ENCODE measurements around the gene BUD23. TPM values are rescaled to one million over a fixed set of nuclear protein-coding genes. Genes with fewer than 3 reads are reported as not detected.

Gene BUD23
- total and polyA plus RNA-seq, 9 of the 15 experiments (the other 6 are each of a cell fraction or from before 2014, with no cell fraction given) = 79.5 to 270 (median 150) TPM

DNA sequence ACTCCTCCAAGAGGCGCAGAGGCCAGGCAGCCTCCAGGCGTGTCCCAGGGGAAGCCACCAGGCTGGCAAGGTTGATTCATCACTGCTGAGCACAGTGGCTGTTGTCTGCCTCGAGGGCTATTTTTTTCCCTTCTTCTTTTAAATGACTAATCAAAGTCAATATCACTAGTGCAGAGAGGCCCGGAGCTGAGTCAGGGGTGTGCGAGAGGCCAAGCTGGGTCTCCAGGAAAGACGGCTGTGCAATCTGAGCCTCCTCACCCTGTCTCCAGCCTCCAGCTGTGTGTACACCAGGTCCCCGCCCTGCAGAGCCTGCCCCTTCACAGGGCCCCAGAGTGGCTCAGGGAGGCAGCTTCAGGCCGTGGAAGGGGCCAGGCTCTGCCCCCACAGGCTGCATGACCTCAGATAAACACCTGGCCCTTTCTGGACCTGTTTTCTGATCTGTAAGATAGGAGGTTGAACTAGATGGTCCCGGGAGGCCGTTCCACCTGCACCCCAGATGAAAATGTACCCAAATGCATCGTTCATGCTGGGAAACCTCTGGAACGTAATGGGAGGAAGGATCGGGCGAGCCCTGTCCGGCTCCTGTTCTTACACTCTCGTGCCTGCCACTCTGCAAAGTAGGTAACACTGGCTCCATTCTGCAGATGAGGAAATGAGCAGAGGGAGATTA lies 32.4 kb downstream of the BUD23 start (continued):
- TF ChIP-seq, protein P1, sequence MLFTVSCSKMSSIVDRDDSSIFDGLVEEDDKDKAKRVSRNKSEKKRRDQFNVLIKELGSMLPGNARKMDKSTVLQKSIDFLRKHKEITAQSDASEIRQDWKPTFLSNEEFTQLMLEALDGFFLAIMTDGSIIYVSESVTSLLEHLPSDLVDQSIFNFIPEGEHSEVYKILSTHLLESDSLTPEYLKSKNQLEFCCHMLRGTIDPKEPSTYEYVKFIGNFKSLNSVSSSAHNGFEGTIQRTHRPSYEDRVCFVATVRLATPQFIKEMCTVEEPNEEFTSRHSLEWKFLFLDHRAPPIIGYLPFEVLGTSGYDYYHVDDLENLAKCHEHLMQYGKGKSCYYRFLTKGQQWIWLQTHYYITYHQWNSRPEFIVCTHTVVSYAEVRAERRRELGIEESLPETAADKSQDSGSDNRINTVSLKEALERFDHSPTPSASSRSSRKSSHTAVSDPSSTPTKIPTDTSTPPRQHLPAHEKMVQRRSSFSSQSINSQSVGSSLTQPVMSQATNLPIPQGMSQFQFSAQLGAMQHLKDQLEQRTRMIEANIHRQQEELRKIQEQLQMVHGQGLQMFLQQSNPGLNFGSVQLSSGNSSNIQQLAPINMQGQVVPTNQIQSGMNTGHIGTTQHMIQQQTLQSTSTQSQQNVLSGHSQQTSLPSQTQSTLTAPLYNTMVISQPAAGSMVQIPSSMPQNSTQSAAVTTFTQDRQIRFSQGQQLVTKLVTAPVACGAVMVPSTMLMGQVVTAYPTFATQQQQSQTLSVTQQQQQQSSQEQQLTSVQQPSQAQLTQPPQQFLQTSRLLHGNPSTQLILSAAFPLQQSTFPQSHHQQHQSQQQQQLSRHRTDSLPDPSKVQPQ (CRISPR knock-in tag; IDR thresholded peaks at IDR 0.05; ENCODE audit: borderline replicate concordance) = peak; percentile 60; the same call in 1 of the 2 replicates

DNA sequence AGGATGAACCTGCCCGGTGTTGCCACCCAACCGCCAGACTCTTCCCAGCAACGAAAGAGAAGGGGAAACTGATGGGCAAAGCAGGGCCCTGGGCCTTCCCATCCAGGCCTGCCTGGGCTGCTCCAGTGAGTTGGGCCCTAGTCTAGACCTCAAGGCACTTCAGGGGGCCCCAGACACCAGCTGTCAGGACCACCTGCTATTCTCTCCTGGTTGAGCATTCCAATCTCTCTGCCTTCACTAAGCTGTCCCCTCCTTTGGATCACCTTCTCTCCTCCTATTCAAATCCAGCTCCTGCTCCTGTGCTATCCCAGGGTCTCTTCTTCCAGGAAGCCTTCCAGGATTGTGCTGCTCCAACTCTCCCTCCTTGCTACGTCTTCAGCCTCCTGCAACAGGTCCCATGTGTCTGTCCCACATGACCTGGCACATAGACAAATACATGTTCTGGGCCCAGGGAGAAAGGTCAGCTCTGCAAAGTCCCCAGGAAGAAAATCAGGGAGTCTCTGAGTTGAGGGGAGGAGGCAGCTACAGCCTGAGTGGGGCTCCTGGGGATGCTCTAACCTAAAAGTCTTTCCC lies 33.0 kb downstream of the BUD23 start:
- CTCF ChIA-PET (ENCODE audit: low intra/inter-chr PET ratio) = no interaction called here
- H3K36me3 ChIP-seq (ENCODE audit: control insufficient read depth, insufficient read depth, low read length) = no peaks in the 10 kb centered on the region
- intact Hi-C loops (cut with micrococcal nuclease) (loop anchor here (5.0 kb wide), 1 partner anchor 34 kb away; the partner anchor contains the start of genes BUD23 and DNAJC30), in situ Hi-C loops (cut with MboI) (no loop called here)
- H4K20me1 ChIP-seq (replicated peaks; ENCODE audit: control insufficient read depth, insufficient read depth, low read length) = peaks cover 35% of the 10 kb centered on the region
- no peak for FAIRE-seq
- H2AFZ ChIP-seq (ENCODE audit: low read depth, low read length) = no peak overlapping the region
- H3K4me2 ChIP-seq (ENCODE audit: insufficient read depth, low read length) = peak overlapping the region; percentile 42
- peaks cover 6% of the 10 kb centered on the region for H3K9me1 ChIP-seq (ENCODE audit: control insufficient read depth, insufficient read depth, low read length)
- POLR2A ChIA-PET = interaction anchor here (0.9 to 3.3 kb wide), 4 partner anchors 10 to 130 kb away, joined by 3 to 16 read pairs (median 5); no protein-coding TSS in a partner anchor
- peaks cover 20 to 50% of the 10 kb centered on the region in 2 experiments for H3K4me1 ChIP-seq (replicated peaks in 1 of 2; ENCODE audit: control insufficient read depth in 2 of 2, insufficient read depth in 2 of 2, low read length in 2 of 2)
- no peak for DNase-seq (ENCODE audit: extremely low read depth in 1 of 4, low spot score in 3 of 4)
- no TSS peak for BruUV-seq (replicated peaks)
- ATAC-seq = no peak
- peaks cover 10% of the 10 kb centered on the region; the same call in 2 of the 3 replicates for H3K79me2 ChIP-seq (ENCODE audit: control insufficient read depth, insufficient read depth, low read length)
- H3K27me3 ChIP-seq (ENCODE audit: control insufficient read depth in 2 of 2, insufficient read depth in 2 of 2, low read length in 2 of 2) = no peaks in the 10 kb centered on the region
- H3K27ac ChIP-seq (ENCODE audit: extremely low read depth, low read depth, low read length) = 0 out of 3 replicates have a peak overlapping the region, but pooled peaks have one; percentile 10
- H3K9me3 ChIP-seq (replicated peaks; ENCODE audit: control insufficient read depth, insufficient read depth, low read depth, low read length) = no peaks in the 10 kb centered on the region
- H3K9ac ChIP-seq (ENCODE audit: insufficient read depth in 1 of 2, low read depth in 2 of 2, low read length in 2 of 2) = peak overlapping the region in 1 of 2 experiments; percentile 40; a peak in 1 of 4 replicates
- WGBS (ENCODE audit: insufficient coverage, low coverage, missing lambda C conversion rate) = 38% methylated on average over 4 of the region's 4 CpGs
- no peak overlapping the region for H3K4me3 ChIP-seq
- TF ChIP-seq RCOR1 (IDR thresholded peaks at IDR 0.05; ENCODE audit: borderline replicate concordance in 1 of 2, low read depth in 2 of 2, low read length in 2 of 2) (peak in 1 of 2 experiments; percentile 50; a peak in 1 of 4 replicates), NCOA6 (IDR thresholded peaks at IDR 0.05) (no peak), ZNF707 (CRISPR knock-in tag; conservative IDR thresholded peaks at IDR 0.05) (no peak), ZNF184 (CRISPR knock-in tag; IDR thresholded peaks at IDR 0.05) (no peak), ARNT (IDR thresholded peaks at IDR 0.05) (0 out of 4 replicates have a peak, but pooled peaks of 1 of the 2 experiments have one; percentile 3), SMARCA5 (IDR thresholded peaks at IDR 0.05) (peak; percentile 89), KDM1A (IDR thresholded peaks at IDR 0.05) (peak; percentile 64 to 75; a peak in 3 of 4 replicates), ZNF175 (CRISPR knock-in tag; IDR thresholded peaks at IDR 0.05; ENCODE audit: low read depth) (0 out of 2 replicates have a peak, but pooled peaks have one; percentile 4), ATF1 (CRISPR knock-in tag; IDR thresholded peaks at IDR 0.05) (no peak), ATF1 (tag; IDR thresholded peaks at IDR 0.05) (no peak), NR2C2 (CRISPR knock-in tag; IDR thresholded peaks at IDR 0.05) (no peak), NR2C2 (tag; IDR thresholded peaks at IDR 0.05) (no peak), ZNF436 (CRISPR knock-in tag; IDR thresholded peaks at IDR 0.05) (peak; percentile 96), LCOR (CRISPR knock-in tag; IDR thresholded peaks at IDR 0.05) (0 out of 2 replicates have a peak, but pooled peaks have one; percentile 31), BCOR (IDR thresholded peaks at IDR 0.05) (peak; percentile 97)
- TF ChIP-seq, protein P2, sequence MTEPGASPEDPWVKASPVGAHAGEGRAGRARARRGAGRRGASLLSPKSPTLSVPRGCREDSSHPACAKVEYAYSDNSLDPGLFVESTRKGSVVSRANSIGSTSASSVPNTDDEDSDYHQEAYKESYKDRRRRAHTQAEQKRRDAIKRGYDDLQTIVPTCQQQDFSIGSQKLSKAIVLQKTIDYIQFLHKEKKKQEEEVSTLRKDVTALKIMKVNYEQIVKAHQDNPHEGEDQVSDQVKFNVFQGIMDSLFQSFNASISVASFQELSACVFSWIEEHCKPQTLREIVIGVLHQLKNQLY (CRISPR knock-in tag; conservative IDR thresholded peaks at IDR 0.05) = no peak
